Gastrocnemius medialis (tissue), 4 donors: ENCODE results near the gene YPEL2.

Source experiments
- POLR2A ChIP-seq, 2 donors: fragments of 450-650 bp; IDR thresholded peaks; one replicate each; pipeline ENCODE4 v1.6.1; 2017; ENCODE audit warnings: antibody characterized with exemption in 2 of 2, mild to moderate bottlenecking in 2 of 2, moderate library complexity in 2 of 2
- TF ChIP-seq, protein P1 (sequence below), 5 experiments: fragments of 450-650 bp in 3 of 5; fragments of 200-600 bp in 2 of 5; sonication (generic) in 2 of 5; IDR thresholded peaks in 4 of 5; conservative IDR thresholded peaks in 1 of 5; 1 replicate in 4 of 5; 2 replicates in 1 of 5; pipeline ENCODE4 v1.5.1; 2016 to 2019; ENCODE audit warnings: antibody characterized with exemption in 5 of 5, mild to moderate bottlenecking in 3 of 5, moderate library complexity in 3 of 5

DNA sequence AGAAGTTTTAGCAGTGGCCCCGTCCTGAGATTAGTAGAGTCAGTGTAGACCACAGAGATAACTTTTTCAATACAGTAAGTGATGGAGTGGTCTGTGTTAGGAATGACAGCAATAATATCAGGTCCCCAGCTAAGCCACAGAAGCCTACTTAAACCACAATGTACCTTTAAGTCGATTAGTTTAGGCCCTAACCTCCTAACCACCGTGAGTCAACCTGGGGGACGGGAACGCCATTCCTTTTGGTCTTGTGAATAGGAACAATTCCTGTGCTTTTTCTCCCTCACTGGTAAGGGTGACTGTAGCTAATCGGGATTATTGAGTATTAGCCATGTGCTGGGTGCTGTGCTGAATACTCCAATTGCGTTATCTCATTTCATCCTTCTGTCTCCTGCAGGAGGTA is 14.0 kb downstream of the YPEL2 start:
- TF ChIP-seq, protein P1, sequence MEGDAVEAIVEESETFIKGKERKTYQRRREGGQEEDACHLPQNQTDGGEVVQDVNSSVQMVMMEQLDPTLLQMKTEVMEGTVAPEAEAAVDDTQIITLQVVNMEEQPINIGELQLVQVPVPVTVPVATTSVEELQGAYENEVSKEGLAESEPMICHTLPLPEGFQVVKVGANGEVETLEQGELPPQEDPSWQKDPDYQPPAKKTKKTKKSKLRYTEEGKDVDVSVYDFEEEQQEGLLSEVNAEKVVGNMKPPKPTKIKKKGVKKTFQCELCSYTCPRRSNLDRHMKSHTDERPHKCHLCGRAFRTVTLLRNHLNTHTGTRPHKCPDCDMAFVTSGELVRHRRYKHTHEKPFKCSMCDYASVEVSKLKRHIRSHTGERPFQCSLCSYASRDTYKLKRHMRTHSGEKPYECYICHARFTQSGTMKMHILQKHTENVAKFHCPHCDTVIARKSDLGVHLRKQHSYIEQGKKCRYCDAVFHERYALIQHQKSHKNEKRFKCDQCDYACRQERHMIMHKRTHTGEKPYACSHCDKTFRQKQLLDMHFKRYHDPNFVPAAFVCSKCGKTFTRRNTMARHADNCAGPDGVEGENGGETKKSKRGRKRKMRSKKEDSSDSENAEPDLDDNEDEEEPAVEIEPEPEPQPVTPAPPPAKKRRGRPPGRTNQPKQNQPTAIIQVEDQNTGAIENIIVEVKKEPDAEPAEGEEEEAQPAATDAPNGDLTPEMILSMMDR (IDR thresholded peaks at IDR 0.05 in 4 of 5, conservative IDR thresholded peaks at IDR 0.05 in 1 of 5), result no peak
- TF ChIP-seq POLR2A (IDR thresholded peaks at IDR 0.05), result no peak
